Stimulated activated CD8-positive, alpha-beta memory T cell treated with anti-CD3 and anti-CD28 coated beads, Interleukin-15, amount 100 ng/mL, for 48 hours (primary cell): ENCODE measurements around the gene SYNE4.

Experiments
- DNase-seq, 2 donors: peaks; one replicate each; pipeline ENCODE4 v3.0.0-alpha.2; 2020; ENCODE audit warnings: low read depth in 2 of 2

Gene SYNE4

DNA sequence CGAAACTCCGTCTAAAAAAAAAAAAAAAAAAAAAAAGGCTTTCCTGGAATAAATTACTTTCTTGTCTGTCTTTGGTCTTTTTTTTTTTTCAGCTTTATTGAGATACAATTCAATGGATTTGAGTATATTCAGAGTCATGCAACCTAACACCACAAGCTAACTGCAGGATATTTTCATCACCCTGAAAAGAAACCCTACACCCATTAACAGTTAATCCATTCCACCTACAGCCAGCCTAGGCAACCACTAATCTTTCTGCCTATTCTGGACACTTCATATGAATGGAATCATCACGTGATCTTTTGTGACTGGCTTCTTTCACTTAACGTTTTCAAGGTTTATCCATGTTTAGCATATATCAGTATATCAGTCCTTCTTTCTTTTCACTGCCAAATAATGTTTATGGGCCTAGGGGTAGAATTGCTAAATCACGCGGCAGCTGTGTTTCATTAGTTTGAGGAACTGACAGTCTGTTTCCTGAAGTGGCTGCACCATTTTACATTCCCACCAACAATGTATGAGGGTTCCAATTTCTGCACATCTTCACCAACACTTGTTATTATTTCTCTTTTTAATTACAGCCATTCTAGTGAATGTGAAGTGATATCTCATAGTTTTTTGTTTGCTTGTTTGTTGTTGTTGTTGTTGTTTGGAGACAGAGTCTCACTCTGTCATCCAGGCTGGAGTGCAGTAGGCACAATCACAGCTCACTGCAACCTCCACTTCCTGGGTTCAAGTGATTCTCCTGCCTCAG, 52.6 kb downstream of the SYNE4 start:
- no peak for DNase-seq
